CD14-positive monocyte (primary cell): ENCODE results near the gene SKOR2. TPM values are rescaled to one million over a fixed set of nuclear protein-coding genes. Genes with fewer than 3 reads are reported as not detected.

ENCODE experiments used
- DNase-seq, 3 donors: peaks; one replicate each; pipeline ENCODE4 v3.0.0-alpha.2; 2011 to 2022
- H2AFZ ChIP-seq: 2 replicates; pipeline ENCODE4 v1.6.0; 2012; ENCODE audit warnings: mild to moderate bottlenecking, low read depth, low read length, inconsistent platforms; ENCODE audit not compliant: insufficient read depth, poor library complexity, severe bottlenecking
- H3K27ac ChIP-seq, 2 donors: 1 replicate in 1 of 2; 2 replicates in 1 of 2; pipeline ENCODE4 v1.5.1; 2012 to 2013; ENCODE audit warnings: low read length in 2 of 2, control low read depth in 1 of 2, inconsistent platforms in 1 of 2, low read depth in 1 of 2, mild to moderate bottlenecking in 1 of 2
- H3K27me3 ChIP-seq, 2 donors: one replicate each; pipeline versions ENCODE4 v1.6.0 to v1.6.1; 2011 to 2013; ENCODE audit warnings: low read length in 2 of 2; ENCODE audit not compliant: control insufficient read depth in 2 of 2, insufficient read depth in 2 of 2
- H3K36me3 ChIP-seq, 2 donors: replicated peaks in 1 of 2; 1 replicate in 1 of 2; 2 replicates in 1 of 2; pipeline versions ENCODE4 v1.5.1 to v1.6.1; 2012 to 2013; ENCODE audit warnings: low read length in 2 of 2, control low read depth in 1 of 2, inconsistent platforms in 1 of 2, mild to moderate bottlenecking in 1 of 2; ENCODE audit not compliant: insufficient read depth in 2 of 2, control insufficient read depth in 1 of 2
- H3K4me1 ChIP-seq, 2 donors: 1 replicate in 1 of 2; 2 replicates in 1 of 2; pipeline versions ENCODE4 v1.5.1 to v1.6.1; 2012 to 2013; ENCODE audit warnings: low read length in 2 of 2, control low read depth in 1 of 2, inconsistent platforms in 1 of 2, mild to moderate bottlenecking in 1 of 2, moderate library complexity in 1 of 2; ENCODE audit not compliant: insufficient read depth in 2 of 2, control insufficient read depth in 1 of 2
- H3K4me2 ChIP-seq: replicated peaks from 2 replicates; pipeline ENCODE3; 2012; ENCODE audit warnings: low read length, moderate library complexity, mild to moderate bottlenecking; ENCODE audit not compliant: poor library complexity, severe bottlenecking; ENCODE audit errors: extremely low read depth
- H3K4me3 ChIP-seq, 3 experiments: fragments of 200-600 bp in 1 of 3; sonication (generic) in 1 of 3; replicated peaks in 1 of 3; 1 replicate in 2 of 3; 2 replicates in 1 of 3; pipeline ENCODE4 v1.5.1; 2011 to 2013; ENCODE audit warnings: low read length in 3 of 3, mild to moderate bottlenecking in 3 of 3, control low read depth in 2 of 3, low read depth in 2 of 3, inconsistent platforms in 1 of 3, moderate library complexity in 1 of 3
- H3K79me2 ChIP-seq: 2 replicates; pipeline ENCODE4 v1.6.0; 2012; ENCODE audit warnings: mild to moderate bottlenecking, control low read depth, inconsistent platforms, low read length, moderate library complexity; ENCODE audit not compliant: insufficient read depth
- H3K9ac ChIP-seq: 2 replicates; pipeline ENCODE4 v1.6.0; 2017; ENCODE audit warnings: low read length, mild to moderate bottlenecking; ENCODE audit not compliant: insufficient read depth, poor library complexity, severe bottlenecking
- H3K9me3 ChIP-seq, 2 donors: replicated peaks in 1 of 2; 1 replicate in 1 of 2; 2 replicates in 1 of 2; pipeline versions ENCODE4 v1.5.1 to v1.6.1; 2012 to 2013; ENCODE audit warnings: low read length in 2 of 2, control low read depth in 1 of 2; ENCODE audit not compliant: control insufficient read depth in 1 of 2, insufficient read depth in 1 of 2
- H4K20me1 ChIP-seq: 2 replicates; pipeline ENCODE4 v1.6.0; 2012; ENCODE audit warnings: mild to moderate bottlenecking, low read length, control low read depth, moderate library complexity; ENCODE audit not compliant: insufficient read depth
- H3K27ac Mint-ChIP-seq, 7 donors: one replicate each; pipeline ENCODE4 v1.8.0; 2020; ENCODE audit warnings: mild to moderate bottlenecking in 7 of 7, mixed read lengths in 7 of 7, moderate library complexity in 6 of 7, inconsistent platforms in 2 of 7
- H3K27me3 Mint-ChIP-seq, 3 donors: one replicate each; pipeline ENCODE4 v1.8.0; 2021 to 2022; ENCODE audit warnings: low read depth in 3 of 3, mild to moderate bottlenecking in 3 of 3, mixed read lengths in 3 of 3, moderate library complexity in 3 of 3, inconsistent platforms in 1 of 3
- H3K36me3 Mint-ChIP-seq, 2 donors: one replicate each; pipeline ENCODE4 v1.8.0; 2020; ENCODE audit warnings: mixed read lengths in 2 of 2, inconsistent platforms in 1 of 2, mild to moderate bottlenecking in 1 of 2
- H3K4me1 Mint-ChIP-seq: one replicate; pipeline ENCODE4 v1.8.0; 2020; ENCODE audit warnings: mild to moderate bottlenecking, mixed read lengths
- H3K4me3 Mint-ChIP-seq, 2 donors: one replicate each; pipeline ENCODE4 v1.8.0; 2020; ENCODE audit warnings: mild to moderate bottlenecking in 2 of 2, mixed read lengths in 2 of 2, moderate library complexity in 1 of 2
- H3K9me3 Mint-ChIP-seq, 7 donors: one replicate each; pipeline ENCODE4 v1.8.0; 2020 to 2022; ENCODE audit warnings: mixed read lengths in 7 of 7, mild to moderate bottlenecking in 6 of 7, moderate library complexity in 6 of 7, inconsistent platforms in 2 of 7
- WGBS: methylation state at CpG from one replicate; pipeline ENCODE4 v1.1.5; 2013; ENCODE audit warnings: missing lambda C conversion rate; ENCODE audit not compliant: insufficient coverage; 5-methylcytosine and 5-hydroxymethylcytosine counted together
- intact Hi-C, 2 donors: fragments of 100-400 bp; cut with micrococcal nuclease; formaldehyde crosslinking; loops; one replicate each; pipeline versions ENCODE4 v1.15.0 to v1.15.1; 2023
- polyA plus RNA-seq, 3 donors: library from polyadenylated mRNA; depleted of rRNA in 1 of 3; unstranded in 2 of 3; stranded (reverse) in 1 of 3; fragments of 300-500 nt in 2 of 3; fragments of >200 nt in 1 of 3; fragmentation: Illumina TruSeq in 2 of 3; gene quantifications; 1 replicate in 2 of 3; 2 replicates in 1 of 3; pipeline ENCODE4 v1.2.3, GENCODE V29; 2012 to 2021
- TF ChIP-seq, protein P1 (sequence below): fragments of 200-600 bp; IDR thresholded peaks from one replicate; pipeline ENCODE4 v1.8.0; 2022; ENCODE audit warnings: antibody characterized with exemption, mild to moderate bottlenecking

The SKOR2 gene
- polyA plus RNA-seq, 3 donors: not detected

DNA sequence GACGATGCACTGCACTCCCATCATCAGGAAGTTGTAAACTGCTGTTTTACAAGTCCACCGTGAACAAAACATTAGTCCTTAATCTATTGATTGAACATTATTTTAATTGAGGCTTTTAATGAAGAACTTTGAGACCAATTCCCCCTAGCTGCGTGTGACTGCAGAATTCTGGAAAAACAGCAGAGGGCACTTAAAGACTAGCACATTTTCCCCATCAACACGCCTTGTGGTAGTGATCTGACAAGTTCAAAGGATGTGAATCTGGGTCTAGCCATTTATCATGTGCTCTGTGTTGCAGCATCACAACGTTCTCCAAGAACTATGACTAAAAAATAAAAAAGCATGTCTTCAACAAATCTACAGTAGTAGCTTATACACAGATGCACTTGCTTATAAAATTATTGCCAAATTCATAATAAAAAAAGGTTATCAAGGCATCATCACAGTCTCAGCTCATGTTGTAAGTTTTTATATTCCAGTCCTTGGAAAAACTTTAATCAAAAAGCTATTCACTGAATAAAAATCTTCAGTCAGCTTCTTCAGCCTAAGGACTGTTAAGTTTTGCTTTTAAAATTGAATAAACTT, 35.8 kb downstream of the SKOR2 start:
- Histone ChIP-seq H3K27me3 (peaks cover 12 to 32% of the 10 kb centered on the region in 2 donors), H3K9me3 (no peaks in the 10 kb centered on the region), H3K27ac (no peak overlapping the region), H3K4me2 (no peak overlapping the region), H3K4me1 (no peaks in the 10 kb centered on the region), H3K4me3 (no peak overlapping the region), H3K79me2 (no peaks in the 10 kb centered on the region), H3K36me3 (no peaks in the 10 kb centered on the region), H4K20me1 (no peaks in the 10 kb centered on the region), H2AFZ (no peak overlapping the region), H3K9ac (no peak overlapping the region)
- WGBS: no CpG with 5 or more reads among the region's 5 CpGs
- intact Hi-C loops: no loop called here
- peaks cover 10 to 30% (median 23%) of the 10 kb centered on the region in 3 donors for H3K27me3 Mint-ChIP-seq
- H3K27ac Mint-ChIP-seq: no peak overlapping the region
- no peaks in the 10 kb centered on the region for H3K9me3 Mint-ChIP-seq
- no peak for DNase-seq
- H3K36me3 Mint-ChIP-seq: no peaks in the 10 kb centered on the region
- H3K4me3 Mint-ChIP-seq: no peak overlapping the region
- TF ChIP-seq, protein P1, sequence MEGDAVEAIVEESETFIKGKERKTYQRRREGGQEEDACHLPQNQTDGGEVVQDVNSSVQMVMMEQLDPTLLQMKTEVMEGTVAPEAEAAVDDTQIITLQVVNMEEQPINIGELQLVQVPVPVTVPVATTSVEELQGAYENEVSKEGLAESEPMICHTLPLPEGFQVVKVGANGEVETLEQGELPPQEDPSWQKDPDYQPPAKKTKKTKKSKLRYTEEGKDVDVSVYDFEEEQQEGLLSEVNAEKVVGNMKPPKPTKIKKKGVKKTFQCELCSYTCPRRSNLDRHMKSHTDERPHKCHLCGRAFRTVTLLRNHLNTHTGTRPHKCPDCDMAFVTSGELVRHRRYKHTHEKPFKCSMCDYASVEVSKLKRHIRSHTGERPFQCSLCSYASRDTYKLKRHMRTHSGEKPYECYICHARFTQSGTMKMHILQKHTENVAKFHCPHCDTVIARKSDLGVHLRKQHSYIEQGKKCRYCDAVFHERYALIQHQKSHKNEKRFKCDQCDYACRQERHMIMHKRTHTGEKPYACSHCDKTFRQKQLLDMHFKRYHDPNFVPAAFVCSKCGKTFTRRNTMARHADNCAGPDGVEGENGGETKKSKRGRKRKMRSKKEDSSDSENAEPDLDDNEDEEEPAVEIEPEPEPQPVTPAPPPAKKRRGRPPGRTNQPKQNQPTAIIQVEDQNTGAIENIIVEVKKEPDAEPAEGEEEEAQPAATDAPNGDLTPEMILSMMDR: no peak
- no peaks in the 10 kb centered on the region for H3K4me1 Mint-ChIP-seq

GRCh38 chr18:47209171-47209570, 42.3 kb downstream of the SKOR2 start:
- H3K36me3 ChIP-seq: no peaks in the 10 kb centered on the region
- peaks cover 4 to 28% (median 17%) of the 10 kb centered on the region in 3 donors for H3K27me3 Mint-ChIP-seq
- WGBS: no CpG with 5 or more reads among the region's 1 CpG
- H4K20me1 ChIP-seq: no peaks in the 10 kb centered on the region
- peaks cover 10 to 19% of the 10 kb centered on the region in 2 donors for H3K27me3 ChIP-seq
- no peak overlapping the region for H3K4me2 ChIP-seq
- H3K4me3 ChIP-seq: no peak overlapping the region
- no peaks in the 10 kb centered on the region for H3K36me3 Mint-ChIP-seq
- H3K9me3 ChIP-seq: no peaks in the 10 kb centered on the region
- TF ChIP-seq, protein P1: no peak
- H3K4me1 Mint-ChIP-seq: no peaks in the 10 kb centered on the region
- no peak overlapping the region for H3K27ac Mint-ChIP-seq
- no peaks in the 10 kb centered on the region for H3K9me3 Mint-ChIP-seq
- H2AFZ ChIP-seq: no peak overlapping the region
- H3K9ac ChIP-seq: no peak overlapping the region
- no peaks in the 10 kb centered on the region for H3K4me1 ChIP-seq
- DNase-seq: no peak
- intact Hi-C loops: loop anchor here in 1 of 2 donors (10.0 kb wide), 1 partner anchor 104 kb away; no protein-coding TSS in a partner anchor
- H3K4me3 Mint-ChIP-seq: no peak overlapping the region
- H3K79me2 ChIP-seq: no peaks in the 10 kb centered on the region
- no peak overlapping the region for H3K27ac ChIP-seq
